H1 (cell line): ENCODE measurements around the gene TANC1. TPM values are rescaled to one million over a fixed set of nuclear protein-coding genes. Genes with fewer than 3 reads are reported as not detected.

Experiments used
- CTCF ChIA-PET: fragments of 300-600 bp; sonication (Branson Sonifier 250); formaldehyde crosslinking; loops from one replicate; lab custom pipeline; 2021; ENCODE audit not compliant: partially characterized antibody; lab: Charles Lee
- POLR2A ChIA-PET: fragments of 300-600 bp; sonication (Branson Sonifier 250); formaldehyde crosslinking; loops from one replicate; lab custom pipeline; 2021; ENCODE audit warnings: inconsistent platforms; ENCODE audit not compliant: partially characterized antibody; lab: Charles Lee
- DNase-seq, 2 experiments: peaks; one replicate each; pipeline versions ENCODE4 v3.0.0 to v3.0.0-alpha.2; 2010 to 2022; ENCODE audit warnings: low spot score in 2 of 2, low read depth in 1 of 2, mixed read lengths in 1 of 2
- FAIRE-seq: peaks from 2 replicates; lab custom pipeline; 2011; peaks lifted over from hg19 to GRCh38; lab: Jason Lieb, UNC
- H2AFZ ChIP-seq: 2 replicates; pipeline ENCODE4 v1.8.1; 2012; ENCODE audit warnings: low read length, inconsistent platforms
- H2AK5ac ChIP-seq: 2 replicates; pipeline ENCODE4 v1.6.1; 2013; ENCODE audit warnings: low read depth, low read length
- H2BK120ac ChIP-seq: replicated peaks from 2 replicates; pipeline ENCODE3; 2013; ENCODE audit warnings: low read depth, low read length, inconsistent platforms
- H2BK12ac ChIP-seq: 2 replicates; pipeline ENCODE4 v1.6.1; 2013; ENCODE audit warnings: low read depth, low read length
- H2BK15ac ChIP-seq: 2 replicates; pipeline ENCODE4 v1.6.1; 2013; ENCODE audit warnings: low read length
- H2BK20ac ChIP-seq: 2 replicates; pipeline ENCODE4 v1.6.1; 2013; ENCODE audit warnings: low read length
- H2BK5ac ChIP-seq: 2 replicates; pipeline ENCODE4 v1.6.1; 2013; ENCODE audit warnings: low read depth, low read length
- H3K14ac ChIP-seq: 2 replicates; pipeline ENCODE4 v1.6.1; 2013; ENCODE audit warnings: inconsistent platforms; ENCODE audit not compliant: insufficient read length
- H3K18ac ChIP-seq: 2 replicates; pipeline ENCODE4 v1.6.1; 2013; ENCODE audit warnings: low read length; ENCODE audit errors: extremely low read depth
- H3K23ac ChIP-seq: 2 replicates; pipeline ENCODE4 v1.6.1; 2013; ENCODE audit warnings: inconsistent platforms; ENCODE audit not compliant: insufficient read length
- H3K23me2 ChIP-seq: 2 replicates; pipeline ENCODE4 v1.6.1; 2013; ENCODE audit warnings: low read depth, low read length
- H3K27ac ChIP-seq: 2 replicates; pipeline ENCODE4 v1.6.1; 2011; ENCODE audit warnings: low read depth, low read length, inconsistent platforms
- H3K27me3 ChIP-seq, 4 experiments: replicated peaks in 1 of 4; 1 replicate in 1 of 4; 2 replicates in 3 of 4; pipeline versions ENCODE4 v1.6.1 to v1.8.1; 2011 to 2013; ENCODE audit warnings: low read length in 3 of 4, mild to moderate bottlenecking in 3 of 4, inconsistent platforms in 2 of 4, mixed read lengths in 2 of 4, moderate library complexity in 1 of 4; ENCODE audit not compliant: control insufficient read depth in 3 of 4, insufficient read depth in 3 of 4; ENCODE audit errors: extremely low read depth in 1 of 4
- H3K36me3 ChIP-seq, 4 experiments: 2 replicates each; pipeline versions ENCODE4 v1.6.1 to v1.8.1; 2011 to 2013; ENCODE audit warnings: mild to moderate bottlenecking in 4 of 4, low read length in 3 of 4, moderate library complexity in 2 of 4, control low read depth in 1 of 4, inconsistent platforms in 1 of 4; ENCODE audit not compliant: insufficient read depth in 4 of 4, control insufficient read depth in 2 of 4
- H3K4ac ChIP-seq: replicated peaks from 2 replicates; pipeline ENCODE3; 2013; ENCODE audit warnings: low read length, low read depth, mixed read lengths, inconsistent platforms; ENCODE audit not compliant: insufficient read length
- H3K4me1 ChIP-seq, 4 experiments: replicated peaks in 1 of 4; 1 replicate in 1 of 4; 2 replicates in 3 of 4; pipeline versions ENCODE4 v1.6.1 to v1.8.1; 2011 to 2013; ENCODE audit warnings: low read length in 3 of 4, inconsistent platforms in 2 of 4, mixed read lengths in 1 of 4; ENCODE audit not compliant: insufficient read depth in 4 of 4, control insufficient read depth in 3 of 4
- H3K4me2 ChIP-seq, 2 experiments: 2 replicates each; pipeline versions ENCODE4 v1.6.1 to v1.8.1; 2011 to 2013; ENCODE audit warnings: low read depth in 2 of 2, low read length in 2 of 2, control low read depth in 1 of 2, inconsistent platforms in 1 of 2, mild to moderate bottlenecking in 1 of 2; ENCODE audit not compliant: insufficient read depth in 1 of 2
- H3K4me3 ChIP-seq, 4 experiments: fragments of 200-600, 300-600 bp in 1 of 4; sonication (generic), shearing (Covaris generic), sonication (Bioruptor Twin) in 1 of 4; 2 replicates each; pipeline versions ENCODE4 v1.5.1 to v1.8.1; 2011 to 2016; ENCODE audit warnings: low read length in 4 of 4, low read depth in 3 of 4, control low read depth in 2 of 4, inconsistent platforms in 2 of 4, mild to moderate bottlenecking in 2 of 4, mixed read lengths in 1 of 4, moderate library complexity in 1 of 4; ENCODE audit not compliant: insufficient read depth in 2 of 4; ENCODE audit errors: extremely low read depth in 1 of 4
- H3K56ac ChIP-seq: replicated peaks from 2 replicates; pipeline ENCODE3; 2013; ENCODE audit warnings: low read depth, mild to moderate bottlenecking, mixed read lengths, low read length, inconsistent platforms; ENCODE audit not compliant: insufficient read length
- H3K79me1 ChIP-seq: 2 replicates; pipeline ENCODE4 v1.6.1; 2013; ENCODE audit warnings: low read depth, low read length, control low read depth
- H3K79me2 ChIP-seq, 2 experiments: 2 replicates each; pipeline versions ENCODE4 v1.6.1 to v1.8.1; 2012 to 2013; ENCODE audit warnings: low read length in 2 of 2, mild to moderate bottlenecking in 2 of 2, inconsistent platforms in 1 of 2; ENCODE audit not compliant: insufficient read depth in 2 of 2, control insufficient read depth in 1 of 2
- H3K9ac ChIP-seq, 4 experiments: replicated peaks in 1 of 4; 1 replicate in 1 of 4; 2 replicates in 3 of 4; pipeline versions ENCODE4 v1.6.1 to v1.8.1; 2011 to 2013; ENCODE audit warnings: low read depth in 3 of 4, low read length in 3 of 4, control low read depth in 2 of 4, mild to moderate bottlenecking in 2 of 4, moderate library complexity in 2 of 4, inconsistent platforms in 1 of 4; ENCODE audit errors: extremely low read depth in 1 of 4
- H3K9me3 ChIP-seq, 2 experiments: 2 replicates each; pipeline versions ENCODE4 v1.6.1 to v1.8.1; 2012 to 2013; ENCODE audit warnings: mild to moderate bottlenecking in 2 of 2, moderate library complexity in 2 of 2, control low read depth in 1 of 2, inconsistent platforms in 1 of 2, low read depth in 1 of 2, low read length in 1 of 2, mixed read lengths in 1 of 2; ENCODE audit not compliant: insufficient read depth in 2 of 2
- H4K20me1 ChIP-seq, 2 experiments: replicated peaks in 1 of 2; 2 replicates each; pipeline versions ENCODE3 to v1.8.1; 2011 to 2013; ENCODE audit warnings: inconsistent platforms in 2 of 2, low read length in 2 of 2, mild to moderate bottlenecking in 1 of 2; ENCODE audit not compliant: insufficient read depth in 2 of 2, control insufficient read depth in 1 of 2
- H4K5ac ChIP-seq: 2 replicates; pipeline ENCODE4 v1.6.1; 2013; ENCODE audit warnings: low read length, low read depth, mixed read lengths, inconsistent platforms; ENCODE audit not compliant: insufficient read length
- H4K8ac ChIP-seq: 2 replicates; pipeline ENCODE4 v1.8.0; 2013; ENCODE audit warnings: mild to moderate bottlenecking, moderate library complexity, low read length, inconsistent platforms; ENCODE audit not compliant: insufficient read depth; ENCODE audit errors: extremely low read depth
- H4K91ac ChIP-seq: replicated peaks from 2 replicates; pipeline ENCODE3; 2013; ENCODE audit warnings: low read length, mixed read lengths, inconsistent platforms; ENCODE audit not compliant: insufficient read length
- BCL11A ChIP-seq, 2 experiments: IDR thresholded peaks; one replicate each; pipeline ENCODE4 v1.6.1; 2011; ENCODE audit warnings: low read depth in 2 of 2, low read length in 2 of 2, mild to moderate bottlenecking in 2 of 2
- CBX5 ChIP-seq: fragments of 300-800, 300-1000 bp; sonication (generic); IDR thresholded peaks from 2 replicates; pipeline ENCODE4 v1.7.1; 2016; ENCODE audit warnings: antibody characterized with exemption, low read length, low read depth
- CEBPB ChIP-seq: IDR thresholded peaks from 2 replicates; pipeline ENCODE4 v1.6.1; 2012; ENCODE audit warnings: low read depth, low read length
- CHD1 ChIP-seq: IDR thresholded peaks from 2 replicates; pipeline ENCODE4 v1.6.1; 2012; ENCODE audit warnings: low read depth, low read length, improper control_type of control experiment
- CHD2 ChIP-seq: IDR thresholded peaks from 2 replicates; pipeline ENCODE4 v1.6.1; 2012; ENCODE audit warnings: low read length, improper control_type of control experiment
- CTBP2 ChIP-seq: IDR thresholded peaks from 2 replicates; pipeline ENCODE4 v1.7.0; 2011; ENCODE audit warnings: borderline replicate concordance, mild to moderate bottlenecking, moderate library complexity, mixed read lengths, low read length; ENCODE audit not compliant: insufficient read depth, insufficient read length
- HDAC6 ChIP-seq: IDR thresholded peaks from one replicate; pipeline ENCODE4 v1.7.1; 2012; ENCODE audit warnings: low read depth, mild to moderate bottlenecking, inconsistent platforms, low read length, moderate library complexity
- KDM4A ChIP-seq: IDR thresholded peaks from one replicate; pipeline ENCODE4 v1.7.1; 2012; ENCODE audit warnings: low read depth, mild to moderate bottlenecking, moderate library complexity, low read length, inconsistent platforms; ENCODE audit not compliant: severe bottlenecking
- MAX ChIP-seq: IDR thresholded peaks from 2 replicates; pipeline ENCODE4 v1.6.1; 2012; ENCODE audit warnings: inconsistent platforms
- POU5F1 ChIP-seq: IDR thresholded peaks from 2 replicates; pipeline ENCODE4 v1.6.1; 2011; ENCODE audit warnings: low read depth, mild to moderate bottlenecking, low read length, moderate library complexity
- RAD21 ChIP-seq, 2 experiments: IDR thresholded peaks in 1 of 2; conservative IDR thresholded peaks in 1 of 2; 2 replicates each; pipeline ENCODE4 v1.6.1; 2011; ENCODE audit warnings: low read depth in 2 of 2, low read length in 2 of 2, improper control_type of control experiment in 1 of 2, inconsistent platforms in 1 of 2, mild to moderate bottlenecking in 1 of 2, moderate library complexity in 1 of 2
- SIN3A ChIP-seq, 2 experiments: IDR thresholded peaks in 1 of 2; conservative IDR thresholded peaks in 1 of 2; 2 replicates each; pipeline ENCODE4 v1.6.1; 2011 to 2012; ENCODE audit warnings: low read length in 2 of 2, improper control_type of control experiment in 1 of 2, low read depth in 1 of 2, mild to moderate bottlenecking in 1 of 2
- SP2 ChIP-seq: IDR thresholded peaks from 2 replicates; pipeline ENCODE4 v1.6.1; 2012; ENCODE audit warnings: mild to moderate bottlenecking, low read length, inconsistent platforms
- YY1 ChIP-seq: IDR thresholded peaks from 2 replicates; pipeline ENCODE4 v1.6.1; 2011; ENCODE audit warnings: low read depth, mild to moderate bottlenecking, low read length
- WGBS, 2 experiments: shearing (Covaris generic) in 1 of 2; methylation state at CpG; one replicate each; pipeline versions ENCODE4 v1.1.6 to v1.1.7; 2013 to 2015; ENCODE audit warnings: low lambda C conversion rate in 2 of 2, mixed read lengths in 2 of 2, inconsistent platforms in 1 of 2, low coverage in 1 of 2, missing lambda C conversion rate in 1 of 2; ENCODE audit not compliant: insufficient replicate concordance in 2 of 2, insufficient coverage in 1 of 2, insufficient read length in 1 of 2; ENCODE audit errors: extremely low coverage in 1 of 2, missing lambda C conversion rate in 1 of 2; 5-methylcytosine and 5-hydroxymethylcytosine counted together
- polyA plus RNA-seq, 7 experiments: library from polyadenylated mRNA; depleted of rRNA in 3 of 7; stranded (reverse) in 5 of 7; unstranded in 2 of 7; fragments of >200 nt in 5 of 7; fragments of 200-250 nt in 2 of 7; gene quantifications; 1 replicate in 5 of 7; 2 replicates in 1 of 7; 4 replicates in 1 of 7; pipeline versions ENCODE4 v1.2.1 to v1.2.3, GENCODE V29; 2011 to 2013; ENCODE audit warnings: missing spikeins in 2 of 7, mixed read lengths in 2 of 7
- total RNA-seq: library from RNA; stranded (reverse); fragmentation: NEBNext Ultra II Directional; extraction: Animal tissue kit (Norgen Biotek cat#: 25700); gene quantifications from 2 replicates; pipeline ENCODE4 v1.2.1, GENCODE V29; 2021

TANC1 gene
- total and polyA plus RNA-seq, 2 of the 8 experiments (the other 6 are each of a cell fraction or from before 2014, with no cell fraction given): 4.1 to 7.6 TPM

GRCh38 chr2:159076241-159076640, 107.8 kb downstream of the TANC1 start:
- Histone ChIP-seq H3K27me3 (no peaks in the 10 kb centered on the region), H3K27ac (no peak overlapping the region), H2BK15ac (no peak overlapping the region), H3K9ac (no peak overlapping the region), H2AK5ac (no peak overlapping the region), H3K9me3 (no peaks in the 10 kb centered on the region), H3K79me1 (no peaks in the 10 kb centered on the region), H2BK120ac (no peak overlapping the region), H3K79me2 (no peaks in the 10 kb centered on the region), H2BK20ac (no peak overlapping the region), H3K4me2 (no peak overlapping the region), H4K8ac (no peak overlapping the region), H3K23me2 (no peaks in the 10 kb centered on the region), H3K4me1 (no peaks in the 10 kb centered on the region), H4K20me1 (no peaks in the 10 kb centered on the region), H3K4ac (no peak overlapping the region), H3K36me3 (no peaks in the 10 kb centered on the region), H2BK5ac (no peak overlapping the region), H3K14ac (no peak overlapping the region), H4K5ac (no peak overlapping the region), H3K23ac (no peak overlapping the region), H3K56ac (no peak overlapping the region), H4K91ac (no peak overlapping the region), H2AFZ (no peak overlapping the region), H2BK12ac (no peak overlapping the region), H3K18ac (no peak overlapping the region), H3K4me3 (no peak overlapping the region)
- WGBS, 2 experiments: 94% methylated on average over 2 of the region's 2 CpGs; no CpG with 5 or more reads in 1 of the 2 experiments
- DNase-seq: no peak
- ChIA-PET CTCF (interaction anchor here (1.0 to 3.6 kb wide), 4 partner anchors 11 to 43 kb away, joined by 3 to 11 read pairs (median 6); no protein-coding TSS in a partner anchor), POLR2A (interaction anchor here (1.0 kb wide), 1 partner anchor 18 kb away, joined by 3 read pairs; no protein-coding TSS in a partner anchor)
- FAIRE-seq: no peak
- no peak for TF ChIP-seq BCL11A (IDR thresholded peaks at IDR 0.05; ENCODE audit: low read depth in 2 of 2, low read length in 2 of 2)
- TF ChIP-seq RAD21 (IDR thresholded peaks at IDR 0.05 in 1 of 2, conservative IDR thresholded peaks at IDR 0.05 in 1 of 2; ENCODE audit: low read depth in 2 of 2, low read length in 2 of 2): no peak
- TF ChIP-seq MAX: no peak
- TF ChIP-seq CTBP2: no peak
- no peak for TF ChIP-seq SP2
- TF ChIP-seq YY1: no peak
- TF ChIP-seq POU5F1: no peak
- TF ChIP-seq CHD1: no peak
- TF ChIP-seq CBX5: no peak
- TF ChIP-seq KDM4A: no peak
- TF ChIP-seq SIN3A (conservative IDR thresholded peaks at IDR 0.05 in 1 of 2, IDR thresholded peaks at IDR 0.05 in 1 of 2; ENCODE audit: low read depth in 1 of 2, low read length in 2 of 2): no peak
- TF ChIP-seq CEBPB: no peak
- TF ChIP-seq HDAC6: no peak
- no peak for TF ChIP-seq CHD2
